DND-41 (cell line): ENCODE results near the gene TTC33.
"Not testable (repeated sequence)": the region's sequence is repeated elsewhere in the genome, so short reads cannot be mapped to it uniquely, and the experiment has no call there.

Experiments used
- ATAC-seq: fragments of 200-7000 bp; cut with Tn5 transposase; 3 replicates; pipeline ENCODE4 v1.9.1; 2021; ENCODE audit warnings: low read depth; ENCODE audit not compliant: insufficient read depth
- DNase-seq: peaks from one replicate; pipeline ENCODE4 v3.0.0-alpha.2; 2020
- H2AFZ ChIP-seq: 2 replicates; pipeline ENCODE4 v1.6.0; 2012; ENCODE audit warnings: low read depth, low read length
- H3K27ac ChIP-seq: 2 replicates; pipeline ENCODE4 v1.5.1; 2012; ENCODE audit warnings: low read length, inconsistent platforms
- H3K27me3 ChIP-seq: fragments of 200-600 bp; sonication (generic); 2 replicates; pipeline ENCODE4 v1.6.0; 2012; ENCODE audit warnings: low read length, mild to moderate bottlenecking, inconsistent platforms; ENCODE audit not compliant: insufficient read depth, poor library complexity
- H3K36me3 ChIP-seq: 2 replicates; pipeline ENCODE4 v1.5.1; 2012; ENCODE audit warnings: low read length, inconsistent platforms; ENCODE audit not compliant: insufficient read depth
- H3K4me1 ChIP-seq: 2 replicates; pipeline ENCODE4 v1.5.1; 2012; ENCODE audit warnings: mild to moderate bottlenecking, low read length; ENCODE audit not compliant: insufficient read depth
- H3K4me2 ChIP-seq: 2 replicates; pipeline ENCODE4 v1.6.0; 2012; ENCODE audit warnings: mild to moderate bottlenecking, moderate library complexity, low read length, inconsistent platforms; ENCODE audit not compliant: insufficient read depth
- H3K4me3 ChIP-seq, 2 experiments: fragments of 200-600 bp in 1 of 2; shearing (Covaris generic) in 1 of 2; 2 replicates each; pipeline ENCODE4 v1.5.1; 2012 to 2016; ENCODE audit warnings: inconsistent platforms in 2 of 2, low read length in 2 of 2, mild to moderate bottlenecking in 2 of 2, low read depth in 1 of 2, moderate library complexity in 1 of 2
- H3K79me2 ChIP-seq: 2 replicates; pipeline ENCODE4 v1.6.0; 2012; ENCODE audit warnings: low read length, inconsistent platforms; ENCODE audit not compliant: insufficient read depth
- H3K9ac ChIP-seq: 2 replicates; pipeline ENCODE4 v1.6.0; 2012; ENCODE audit warnings: low read depth, mild to moderate bottlenecking, inconsistent platforms, low read length, moderate library complexity
- H3K9me3 ChIP-seq: 2 replicates; pipeline ENCODE4 v1.5.1; 2012; ENCODE audit warnings: low read length, moderate library complexity, mild to moderate bottlenecking, inconsistent platforms; ENCODE audit not compliant: insufficient read depth, severe bottlenecking
- H4K20me1 ChIP-seq: 2 replicates; pipeline ENCODE4 v1.6.0; 2012; ENCODE audit warnings: low read length; ENCODE audit not compliant: insufficient read depth
- EZH2 ChIP-seq: IDR thresholded peaks from 3 replicates; pipeline ENCODE4 v1.6.1; 2012; ENCODE audit warnings: borderline replicate concordance, low read depth, mild to moderate bottlenecking, moderate library complexity, low read length, inconsistent platforms; ENCODE audit not compliant: severe bottlenecking
- TF ChIP-seq, protein P1 (sequence below): IDR thresholded peaks from 2 replicates; pipeline ENCODE4 v1.5.1; 2012; ENCODE audit warnings: borderline replicate concordance, low read length, moderate library complexity, mild to moderate bottlenecking; ENCODE audit not compliant: poor library complexity, severe bottlenecking; ENCODE audit errors: extremely low read depth

TTC33 gene

GRCh38 chr5:40714001-40714400 lies 41.8 kb downstream of the TTC33 start:
- DNase-seq (no peak), ATAC-seq (no peak)
- TF ChIP-seq, protein P1, sequence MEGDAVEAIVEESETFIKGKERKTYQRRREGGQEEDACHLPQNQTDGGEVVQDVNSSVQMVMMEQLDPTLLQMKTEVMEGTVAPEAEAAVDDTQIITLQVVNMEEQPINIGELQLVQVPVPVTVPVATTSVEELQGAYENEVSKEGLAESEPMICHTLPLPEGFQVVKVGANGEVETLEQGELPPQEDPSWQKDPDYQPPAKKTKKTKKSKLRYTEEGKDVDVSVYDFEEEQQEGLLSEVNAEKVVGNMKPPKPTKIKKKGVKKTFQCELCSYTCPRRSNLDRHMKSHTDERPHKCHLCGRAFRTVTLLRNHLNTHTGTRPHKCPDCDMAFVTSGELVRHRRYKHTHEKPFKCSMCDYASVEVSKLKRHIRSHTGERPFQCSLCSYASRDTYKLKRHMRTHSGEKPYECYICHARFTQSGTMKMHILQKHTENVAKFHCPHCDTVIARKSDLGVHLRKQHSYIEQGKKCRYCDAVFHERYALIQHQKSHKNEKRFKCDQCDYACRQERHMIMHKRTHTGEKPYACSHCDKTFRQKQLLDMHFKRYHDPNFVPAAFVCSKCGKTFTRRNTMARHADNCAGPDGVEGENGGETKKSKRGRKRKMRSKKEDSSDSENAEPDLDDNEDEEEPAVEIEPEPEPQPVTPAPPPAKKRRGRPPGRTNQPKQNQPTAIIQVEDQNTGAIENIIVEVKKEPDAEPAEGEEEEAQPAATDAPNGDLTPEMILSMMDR = no peak
- TF ChIP-seq EZH2 = no peak
- no peaks in the 10 kb centered on the region for H3K9me3 ChIP-seq
- no peaks in the 10 kb centered on the region for H4K20me1 ChIP-seq
- H3K9ac ChIP-seq = no peak overlapping the region
- H3K4me3 ChIP-seq = no peak overlapping the region
- no peak overlapping the region for H3K4me2 ChIP-seq
- H3K4me1 ChIP-seq = no peaks in the 10 kb centered on the region
- H3K27ac ChIP-seq = no peak overlapping the region
- 0 out of 2 replicates have a peak, but pooled peaks cover 2% of the 10 kb centered on the region for H3K79me2 ChIP-seq
- H3K27me3 ChIP-seq = no peaks in the 10 kb centered on the region
- H2AFZ ChIP-seq = no peak overlapping the region
- peaks cover 10% of the 10 kb centered on the region; the same call in 1 of the 2 replicates for H3K36me3 ChIP-seq

DNA sequence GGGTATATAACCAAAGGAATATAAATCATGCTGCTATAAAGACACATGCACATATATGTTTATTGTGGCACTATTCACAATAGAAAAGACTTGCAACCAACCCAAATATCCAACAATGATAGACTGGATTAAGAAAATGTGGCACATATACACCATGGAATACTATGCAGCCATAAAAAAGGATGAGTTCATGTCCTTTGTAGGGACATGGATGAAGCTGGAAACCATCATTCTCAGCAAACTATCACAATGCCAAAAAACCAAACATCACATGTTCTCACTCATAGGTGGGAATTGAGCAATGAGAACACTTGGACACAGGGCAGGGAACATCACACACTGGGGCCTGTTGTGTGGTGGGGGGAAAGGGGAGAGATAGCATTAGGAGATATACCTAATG lies 45.2 kb downstream of the TTC33 start:
- not testable (repeated sequence) for H4K20me1 ChIP-seq, H3K27ac ChIP-seq, H3K4me1 ChIP-seq, H3K36me3 ChIP-seq, DNase-seq, H3K9ac ChIP-seq, H3K27me3 ChIP-seq, H2AFZ ChIP-seq, H3K4me3 ChIP-seq, H3K4me2 ChIP-seq, ATAC-seq, H3K79me2 ChIP-seq, H3K9me3 ChIP-seq

GRCh38 chr5:40705484-40705883 lies 50.3 kb downstream of the TTC33 start:
- H3K79me2 ChIP-seq, H3K27ac ChIP-seq, H3K4me2 ChIP-seq, DNase-seq, H3K9me3 ChIP-seq, H2AFZ ChIP-seq, H3K36me3 ChIP-seq, H3K9ac ChIP-seq, H4K20me1 ChIP-seq, ATAC-seq, H3K27me3 ChIP-seq, H3K4me3 ChIP-seq, H3K4me1 ChIP-seq: not testable (repeated sequence)

GRCh38 chr5:40702027-40702426 lies 53.7 kb downstream of the TTC33 start:
- H2AFZ ChIP-seq, H3K4me3 ChIP-seq: not testable (repeated sequence)

DNA sequence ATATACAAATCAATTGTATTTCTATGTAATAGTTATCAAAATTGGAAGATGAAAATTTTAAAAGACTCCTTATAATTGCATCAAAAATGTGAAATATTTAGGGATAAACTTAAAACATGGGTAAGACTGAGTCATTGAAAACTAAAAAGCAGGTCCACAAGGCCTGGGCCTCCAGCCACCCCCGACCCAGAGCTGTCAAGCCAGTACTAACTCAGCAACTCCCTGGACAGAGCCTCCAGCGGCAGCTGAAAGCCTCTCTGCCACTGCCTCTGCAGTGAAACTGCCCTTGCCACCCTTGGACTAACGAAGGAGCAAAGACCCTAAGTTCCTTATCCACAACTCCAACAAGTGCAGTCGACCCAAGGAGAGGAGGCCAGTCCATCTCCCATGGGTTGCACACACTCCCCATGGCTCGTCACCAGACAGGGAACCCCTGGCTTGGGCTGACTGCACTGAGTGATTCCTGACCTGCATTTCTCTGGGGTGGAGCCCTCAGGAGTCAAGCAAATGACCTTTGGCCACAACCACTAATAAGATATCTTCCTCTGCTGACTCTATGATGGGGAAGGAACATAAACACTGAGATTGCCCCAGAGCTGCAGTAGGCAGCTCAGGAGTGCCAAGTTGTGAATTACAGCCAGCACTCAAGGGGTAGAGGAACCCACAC lies 55.5 kb downstream of the TTC33 start:
- TF ChIP-seq EZH2 = no peak
- TF ChIP-seq, protein P1 = no peak
- Histone ChIP-seq H2AFZ (no peak overlapping the region), H3K4me2 (no peak overlapping the region), H4K20me1 (no peaks in the 10 kb centered on the region), H3K9ac (no peak overlapping the region), H3K36me3 (peaks cover 19% of the 10 kb centered on the region), H3K4me1 (no peaks in the 10 kb centered on the region), H3K27ac (no peak overlapping the region), H3K27me3 (no peaks in the 10 kb centered on the region), H3K79me2 (peaks cover 7% of the 10 kb centered on the region; the same call in 1 of the 2 replicates), H3K9me3 (peaks cover 5% of the 10 kb centered on the region), H3K4me3 (no peak overlapping the region)
- DNase-seq = no peak
- ATAC-seq = no peak

More at GRCh38 chr5:40702027-40702426, 53.7 kb downstream of the TTC33 start:
- not testable (repeated sequence) for H4K20me1 ChIP-seq, H3K9me3 ChIP-seq, H3K4me1 ChIP-seq, H3K27ac ChIP-seq, H3K4me2 ChIP-seq, DNase-seq, H3K9ac ChIP-seq, H3K79me2 ChIP-seq, H3K27me3 ChIP-seq, ATAC-seq
- H3K36me3 ChIP-seq = peaks cover 15% of the 10 kb centered on the region
